Sigmoid colon (tissue), 7 donors: ENCODE data around the gene ADAM30. TPM values are rescaled to one million over a fixed set of nuclear protein-coding genes. Genes with fewer than 3 reads are reported as not detected.

Experiments
- DNase-seq: peaks from one replicate; pipeline ENCODE4 v3.0.0-alpha.2; 2019
- H3K27ac ChIP-seq, 4 donors: fragments of 200-600 bp; sonication (generic); one replicate each; pipeline ENCODE4 v1.5.1; 2016 to 2019; ENCODE audit warnings: mild to moderate bottlenecking in 1 of 4
- H3K27me3 ChIP-seq, 3 donors: fragments of 200-600 bp; sonication (generic); one replicate each; pipeline ENCODE4 v1.5.1; 2019; ENCODE audit warnings: mild to moderate bottlenecking in 1 of 3
- H3K36me3 ChIP-seq, 4 donors: fragments of 200-600 bp; sonication (generic); one replicate each; pipeline ENCODE4 v1.5.1; 2016 to 2019
- H3K4me1 ChIP-seq, 4 donors: fragments of 200-600 bp; sonication (generic); one replicate each; pipeline ENCODE4 v1.5.1; 2017 to 2019
- H3K4me3 ChIP-seq, 4 donors: fragments of 200-600 bp; sonication (generic); one replicate each; pipeline ENCODE4 v1.5.1; 2017 to 2019; ENCODE audit warnings: mild to moderate bottlenecking in 2 of 4, moderate library complexity in 1 of 4
- H3K9me3 ChIP-seq, 4 donors: fragments of 200-600 bp in 3 of 4; sonication (generic) in 3 of 4; one replicate each; pipeline versions ENCODE4 v1.5.1 to v1.6.1; 2013 to 2019
- CTCF ChIP-seq, 4 experiments: fragments of 450-650 bp in 3 of 4; fragments of 200-600 bp in 1 of 4; IDR thresholded peaks; one replicate each; pipeline ENCODE4 v1.5.1; 2016 to 2019; ENCODE audit warnings: antibody characterized with exemption in 4 of 4, mild to moderate bottlenecking in 3 of 4, moderate library complexity in 2 of 4
- EP300 ChIP-seq, 4 donors: sonication (generic); formaldehyde crosslinking; IDR thresholded peaks; one replicate each; pipeline ENCODE4 v1.6.1; 2017; ENCODE audit warnings: antibody characterized with exemption in 4 of 4
- POLR2A ChIP-seq, 2 donors: fragments of 450-650 bp; IDR thresholded peaks; one replicate each; pipeline ENCODE4 v1.6.1; 2016; ENCODE audit warnings: antibody characterized with exemption in 2 of 2, mild to moderate bottlenecking in 2 of 2, moderate library complexity in 2 of 2
- POLR2AphosphoS5 ChIP-seq, 4 donors: sonication (generic); formaldehyde crosslinking; IDR thresholded peaks; one replicate each; pipeline ENCODE4 v1.6.1; 2017; ENCODE audit warnings: antibody characterized with exemption in 4 of 4
- WGBS, 2 donors: extraction: QIAGEN DNeasy Blood & Tissue Kit; methylation state at CpG; one replicate each; pipeline ENCODE4 v1.1.7; 2013; 5-methylcytosine and 5-hydroxymethylcytosine counted together
- intact Hi-C: fragments of 100-400 bp; cut with DNase I; formaldehyde crosslinking; loops from one replicate; pipeline ENCODE4 v1.15.1; 2023
- polyA plus RNA-seq, 3 donors: library from polyadenylated mRNA; stranded (reverse); fragments of 200-250 nt; gene quantifications; one replicate each; pipeline ENCODE4 v1.2.3, GENCODE V29; 2013
- total RNA-seq, 4 donors: library from RNA; depleted of rRNA; stranded (reverse); fragments of >200 nt; gene quantifications; one replicate each; pipeline ENCODE4 v1.1.0, GENCODE V29; 2016
- donor health status: healthy with polysubstance abuse.
- donor health status: Bipolar disorder and iron deficiency.
- donor health status: healthy.

Gene ADAM30
- total and polyA plus RNA-seq, 7 donors: not detected

DNA sequence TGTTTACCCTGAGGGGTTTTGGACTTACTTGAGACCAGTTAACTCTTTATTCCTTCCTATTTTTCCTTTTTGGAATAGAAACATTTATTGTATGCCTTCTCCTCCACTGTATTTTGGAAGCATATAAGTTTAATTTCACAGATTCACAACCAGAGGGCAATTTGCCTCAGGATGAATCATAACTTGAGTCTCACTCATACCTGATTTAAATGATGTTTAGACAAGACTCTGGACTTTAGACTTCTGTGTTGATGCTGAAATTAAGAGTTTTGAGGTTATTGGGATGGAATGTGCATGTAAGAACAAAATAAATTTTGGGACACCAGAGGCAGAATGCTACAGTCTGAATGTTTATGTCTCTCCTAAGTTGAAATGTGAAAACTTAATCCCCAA is 7.1 kb upstream of the ADAM30 start:
- Histone ChIP-seq H3K36me3 (no peaks in the 10 kb centered on the region), H3K4me1 (no peaks in the 10 kb centered on the region), H3K27me3 (no peaks in the 10 kb centered on the region), H3K27ac (no peak overlapping the region), H3K9me3 (peaks cover 0 to 2% (median 0%) of the 10 kb centered on the region in 4 donors), H3K4me3 (no peak overlapping the region)
- intact Hi-C loops: no loop called here
- TF ChIP-seq EP300 (IDR thresholded peaks at IDR 0.05) (no peak), POLR2AphosphoS5 (IDR thresholded peaks at IDR 0.05) (no peak), POLR2A (IDR thresholded peaks at IDR 0.05) (no peak), CTCF (IDR thresholded peaks at IDR 0.05) (no peak)
- DNase-seq: no peak

- Histone ChIP-seq H3K27ac (no peak overlapping the region), H3K36me3 (no peaks in the 10 kb centered on the region), H3K27me3 (no peaks in the 10 kb centered on the region), H3K4me3 (no peak overlapping the region), H3K9me3 (peaks cover 0 to 2% (median 0%) of the 10 kb centered on the region in 4 donors), H3K4me1 (no peaks in the 10 kb centered on the region)
- 95% methylated on average over 4 of the region's 4 CpGs for WGBS, 2 donors
- TF ChIP-seq EP300 (IDR thresholded peaks at IDR 0.05) (no peak), CTCF (IDR thresholded peaks at IDR 0.05) (no peak), POLR2A (IDR thresholded peaks at IDR 0.05) (no peak), POLR2AphosphoS5 (IDR thresholded peaks at IDR 0.05) (no peak)
- no peak for DNase-seq
- intact Hi-C loops: no loop called here
Measured at GRCh38 chr1:119902775-119903442, 6.6 kb upstream of the ADAM30 start.

DNA sequence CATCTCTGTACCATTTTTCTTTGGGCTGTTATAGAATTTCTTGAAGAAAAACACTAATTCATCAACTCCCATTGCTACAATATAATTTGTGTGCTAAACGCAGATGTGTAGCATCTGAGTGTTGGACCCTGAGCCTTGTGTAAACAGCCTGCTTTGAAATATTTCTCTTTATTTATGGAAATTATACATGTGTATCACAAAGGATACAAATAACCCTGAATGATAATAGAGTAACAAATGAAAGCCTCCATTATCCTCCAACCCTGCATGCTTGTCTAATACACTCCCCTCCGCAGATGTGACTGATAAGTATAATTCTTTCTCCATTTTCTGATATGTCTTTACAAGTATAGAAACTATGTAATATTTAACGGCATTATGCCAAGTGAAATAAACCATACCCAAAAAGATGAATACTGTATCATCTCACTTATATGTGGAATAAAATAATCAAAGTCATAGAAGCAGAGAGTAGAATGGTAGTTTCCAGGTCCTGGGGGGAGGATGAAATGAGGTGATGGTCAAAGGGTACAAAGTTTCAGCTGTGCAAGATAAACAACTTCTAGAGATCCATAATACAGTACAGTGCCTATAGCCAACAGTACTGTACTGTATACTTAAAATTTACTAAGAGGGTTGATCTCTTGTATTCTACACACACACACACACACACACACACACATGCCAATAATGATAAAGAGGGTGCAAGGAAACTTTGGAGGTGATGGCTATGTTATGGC is 2.8 kb upstream of the ADAM30 start:
- Histone ChIP-seq H3K27ac (no peak overlapping the region), H3K4me1 (no peaks in the 10 kb centered on the region), H3K9me3 (no peaks in the 10 kb centered on the region), H3K4me3 (no peak overlapping the region), H3K36me3 (no peaks in the 10 kb centered on the region), H3K27me3 (no peaks in the 10 kb centered on the region)
- no peak for TF ChIP-seq EP300 (IDR thresholded peaks at IDR 0.05)
- TF ChIP-seq CTCF (IDR thresholded peaks at IDR 0.05): no peak
- TF ChIP-seq POLR2A (IDR thresholded peaks at IDR 0.05): no peak
- no peak for TF ChIP-seq POLR2AphosphoS5 (IDR thresholded peaks at IDR 0.05)
- DNase-seq: no peak
- WGBS, 2 donors: 91% methylated on average over 3 of the region's 3 CpGs
- intact Hi-C loops: no loop called here

DNA sequence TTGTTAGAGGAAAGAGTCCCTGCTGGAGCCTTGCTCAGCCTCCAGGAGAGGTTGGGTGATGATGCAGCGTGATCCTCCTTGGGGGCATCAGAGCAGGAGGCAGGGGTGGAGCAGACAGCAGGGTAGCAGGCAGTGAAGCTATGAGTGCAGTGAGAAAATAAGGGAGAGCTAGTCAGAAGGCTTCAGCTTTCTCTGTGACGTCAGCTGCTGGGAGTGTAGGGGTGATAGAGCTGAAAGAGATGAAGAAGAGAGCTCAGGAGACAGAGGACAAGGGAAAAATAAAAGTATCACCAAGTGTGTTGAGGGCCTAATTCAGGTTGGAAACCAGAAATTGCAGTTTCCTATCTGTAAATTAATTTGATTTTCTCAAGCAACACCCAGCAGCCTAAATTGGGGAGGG is 2.2 kb upstream of the ADAM30 start:
- WGBS, 2 donors: 86 to 92% methylated on average over 2 of the region's 2 CpGs

More for the DNA sequence above, 2.2 kb upstream of the ADAM30 start:
- H3K27ac ChIP-seq: no peak overlapping the region
- intact Hi-C loops: no loop called here
- no peak for DNase-seq
- H3K36me3 ChIP-seq: no peaks in the 10 kb centered on the region
- no peaks in the 10 kb centered on the region for H3K4me1 ChIP-seq
- H3K27me3 ChIP-seq: no peaks in the 10 kb centered on the region
- no peaks in the 10 kb centered on the region for H3K9me3 ChIP-seq
- TF ChIP-seq CTCF (IDR thresholded peaks at IDR 0.05): no peak
- no peak for TF ChIP-seq EP300 (IDR thresholded peaks at IDR 0.05)
- no peak for TF ChIP-seq POLR2A (IDR thresholded peaks at IDR 0.05)
- TF ChIP-seq POLR2AphosphoS5 (IDR thresholded peaks at IDR 0.05): no peak
- H3K4me3 ChIP-seq: no peak overlapping the region
